GM18867 (cell line): ENCODE measurements around the gene VPS13A.
"Not testable (repeated sequence)": the region's sequence is repeated elsewhere in the genome, so short reads cannot be mapped to it uniquely, and the experiment has no call there.

ENCODE experiments used
- ATAC-seq: cut with Tn5 transposase; IDR thresholded peaks from one replicate; pipeline ENCODE4 v1.9.1; 2021; ENCODE audit warnings: mild to moderate bottlenecking, moderate library complexity; ENCODE audit not compliant: unreplicated experiment

VPS13A gene

GRCh38 chr9:77180056-77180455, 2.7 kb downstream of the VPS13A start:
- no peak for ATAC-seq

DNA sequence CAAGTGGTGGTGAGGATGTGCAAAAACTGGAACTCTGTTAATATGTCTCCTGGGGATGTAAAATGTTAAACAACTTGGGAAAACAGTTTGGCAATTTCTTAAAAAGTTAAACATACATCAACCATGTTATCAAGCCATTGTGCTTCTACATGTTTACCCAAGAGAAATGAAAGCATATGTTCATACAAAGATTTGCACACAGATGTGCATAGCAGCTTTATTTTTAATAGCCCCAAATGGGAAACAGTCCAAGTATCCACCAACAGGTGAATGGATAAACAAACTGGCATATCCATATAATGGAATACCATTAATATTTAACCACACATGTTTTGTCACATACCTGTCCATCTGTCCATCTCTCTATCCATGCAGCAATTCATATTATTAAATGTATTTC, 6.2 kb downstream of the VPS13A start:
- no peak for ATAC-seq

- ATAC-seq: no peak
These were observed 10.9 kb downstream of the VPS13A start for GRCh38 chr9:77188242-77188641.

DNA sequence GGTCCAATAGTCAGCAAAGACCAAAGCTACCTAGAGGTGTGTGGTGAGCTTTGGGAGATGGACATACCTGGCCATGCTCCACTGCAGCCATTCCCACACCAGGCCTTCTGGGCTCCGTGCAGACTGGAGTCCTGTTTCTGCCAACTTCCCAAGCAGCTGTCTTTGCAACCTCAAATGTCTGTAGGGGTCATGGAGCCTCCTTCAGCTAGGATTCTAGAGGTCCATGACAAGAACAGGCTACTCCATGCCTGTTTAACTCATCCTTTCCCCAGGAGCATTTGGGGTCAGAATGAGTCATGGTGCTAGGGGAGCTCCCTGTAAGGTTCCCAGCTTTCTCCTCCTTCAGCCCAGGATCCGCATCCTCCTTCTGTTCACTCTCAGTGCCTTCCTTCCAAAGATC, 17.1 kb downstream of the VPS13A start:
- no peak for ATAC-seq

DNA sequence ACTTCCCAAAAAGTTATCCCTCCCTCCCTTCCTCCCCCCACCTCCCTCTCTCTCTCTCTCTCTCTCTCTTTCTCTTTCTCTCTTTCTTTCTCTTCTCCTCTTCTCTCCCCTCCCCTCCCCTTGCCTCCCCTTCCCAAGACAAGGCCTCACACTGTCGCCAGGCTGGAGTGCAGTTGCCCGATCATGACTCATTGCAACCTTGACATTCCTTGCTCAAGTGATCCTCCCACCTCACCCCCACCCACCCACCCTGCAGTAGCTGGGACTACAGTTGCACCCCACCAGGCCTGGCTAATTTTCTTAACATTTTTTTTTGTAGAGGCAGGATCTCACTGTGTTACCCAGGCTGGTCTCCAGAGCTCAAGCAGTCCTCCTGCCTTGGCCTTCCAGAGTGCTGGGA, 32.8 kb downstream of the VPS13A start:
- ATAC-seq: no peak

DNA sequence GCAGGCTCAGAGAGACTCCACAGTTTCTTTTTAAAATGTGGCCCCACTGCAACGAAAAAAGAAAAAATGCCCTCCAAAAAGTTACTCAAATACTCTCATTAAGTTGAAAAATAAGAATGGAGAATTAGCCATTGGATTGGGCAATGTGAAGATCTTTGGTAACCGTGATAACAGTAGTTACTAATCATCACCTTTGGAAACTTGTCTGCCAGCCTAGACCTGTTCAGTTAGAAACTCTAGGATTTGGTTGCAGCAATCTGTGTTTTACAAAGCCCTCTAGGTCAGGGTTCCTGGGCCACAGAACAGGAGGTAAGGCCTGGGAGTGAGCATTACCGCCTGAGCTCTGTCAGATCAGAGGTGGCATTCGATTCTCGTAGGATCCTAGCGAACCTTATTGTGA, 34.2 kb downstream of the VPS13A start:
- no peak for ATAC-seq

GRCh38 chr9:77212801-77213200, 35.5 kb downstream of the VPS13A start:
- no peak for ATAC-seq

- no peak for ATAC-seq
These were observed 38.5 kb downstream of the VPS13A start for GRCh38 chr9:77215874-77216273.

DNA sequence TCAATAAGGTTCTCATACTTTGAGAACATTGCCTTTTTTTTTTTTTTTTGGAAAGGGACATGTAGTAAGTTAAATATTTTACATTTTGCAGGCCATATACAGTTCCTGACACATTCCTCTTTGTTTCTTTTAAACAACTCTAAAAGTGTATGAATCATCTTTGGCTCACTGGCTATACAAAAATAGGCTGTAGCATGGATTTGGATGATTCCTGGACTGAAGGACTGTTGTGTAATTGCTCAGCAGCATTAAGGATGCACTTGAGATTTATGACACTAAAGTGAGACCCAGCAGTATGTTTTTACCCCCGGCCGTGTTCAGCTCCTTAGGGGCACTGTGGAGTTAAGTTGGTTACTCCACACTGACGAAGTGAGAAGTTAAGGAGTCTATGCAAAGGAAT, 41.3 kb downstream of the VPS13A start:
- ATAC-seq: no peak

DNA sequence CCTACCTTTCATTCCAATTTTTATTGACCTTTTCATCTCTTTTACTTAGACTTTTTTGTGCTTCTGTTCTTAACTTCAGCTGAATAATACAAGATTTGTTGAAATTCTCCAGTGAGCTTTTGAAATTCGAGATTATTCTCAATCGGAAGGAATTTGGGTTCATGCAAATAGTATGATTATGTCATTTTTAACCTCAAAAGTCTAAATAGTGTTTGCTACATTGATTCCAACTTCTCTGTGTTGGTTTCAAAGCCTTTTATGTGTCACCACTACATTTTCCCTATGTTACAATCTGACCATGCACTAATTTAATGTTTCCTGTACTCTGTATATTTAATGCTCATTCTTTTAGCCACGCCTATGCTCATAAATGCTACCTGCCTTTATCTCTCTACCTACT, 44.1 kb downstream of the VPS13A start:
- no peak for ATAC-seq

GRCh38 chr9:77224746-77225312, 47.5 kb downstream of the VPS13A start:
- ATAC-seq: no peak

- no peak for ATAC-seq
These were observed 59.4 kb downstream of the VPS13A start for GRCh38 chr9:77236693-77237092.

DNA sequence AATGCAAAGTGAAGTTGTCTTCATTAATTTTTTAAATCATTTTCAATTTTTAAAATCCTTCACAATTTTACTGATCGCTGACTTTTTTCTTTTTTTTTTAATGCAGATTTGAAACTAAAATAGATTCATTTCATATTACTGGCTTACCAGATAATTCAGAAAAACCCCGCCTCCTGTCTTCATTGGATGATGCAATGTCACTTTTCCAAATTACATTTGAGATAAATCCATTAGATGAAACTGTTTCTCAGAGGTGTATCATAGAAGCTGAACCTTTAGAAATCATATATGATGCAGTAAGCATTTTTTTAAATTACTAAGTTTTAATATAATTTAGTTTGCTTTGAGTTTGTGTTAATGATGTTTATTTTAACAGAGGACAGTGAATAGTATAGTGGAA, 60.6 kb downstream of the VPS13A start:
- ATAC-seq: no peak

DNA sequence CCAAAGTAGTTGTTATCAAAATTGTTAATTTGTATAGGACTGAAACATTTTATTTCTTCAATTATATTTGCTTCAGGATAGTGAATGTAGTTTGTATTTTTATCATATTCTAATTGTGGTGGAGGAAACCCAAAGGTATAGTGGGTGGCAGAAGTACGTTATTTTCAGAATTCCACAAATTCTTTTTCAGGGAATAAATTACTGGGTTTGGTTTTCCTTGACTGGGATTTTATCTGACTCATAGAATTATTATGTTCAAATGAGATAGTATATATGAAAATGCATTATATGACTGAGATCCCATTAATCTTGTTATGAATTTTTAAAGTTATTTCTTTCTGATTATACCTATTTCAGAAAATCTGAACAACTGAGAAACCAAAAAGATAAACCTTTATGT, 73.7 kb downstream of the VPS13A start:
- no peak for ATAC-seq

DNA sequence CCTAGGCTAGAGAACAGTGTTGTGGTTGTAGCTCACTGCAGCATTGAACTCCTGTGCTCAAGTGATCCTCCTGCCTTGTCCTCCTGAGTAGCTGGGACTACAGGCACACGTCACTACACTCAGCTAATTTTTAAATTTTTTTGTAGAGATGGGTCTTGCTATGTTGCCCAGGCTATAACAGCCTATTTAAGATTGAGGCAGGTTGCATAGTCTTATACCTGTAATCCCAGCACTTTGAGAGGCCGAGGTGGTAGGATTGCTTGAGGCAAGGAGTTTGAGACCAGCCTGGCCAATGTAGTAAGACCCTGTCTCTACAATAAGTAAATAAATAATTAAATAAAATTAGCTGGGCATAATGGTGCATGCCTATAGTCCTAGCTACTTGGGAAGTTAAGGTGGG, 79.9 kb downstream of the VPS13A start:
- ATAC-seq: no peak

GRCh38 chr9:77261605-77262004, 84.3 kb downstream of the VPS13A start:
- ATAC-seq: no peak

DNA sequence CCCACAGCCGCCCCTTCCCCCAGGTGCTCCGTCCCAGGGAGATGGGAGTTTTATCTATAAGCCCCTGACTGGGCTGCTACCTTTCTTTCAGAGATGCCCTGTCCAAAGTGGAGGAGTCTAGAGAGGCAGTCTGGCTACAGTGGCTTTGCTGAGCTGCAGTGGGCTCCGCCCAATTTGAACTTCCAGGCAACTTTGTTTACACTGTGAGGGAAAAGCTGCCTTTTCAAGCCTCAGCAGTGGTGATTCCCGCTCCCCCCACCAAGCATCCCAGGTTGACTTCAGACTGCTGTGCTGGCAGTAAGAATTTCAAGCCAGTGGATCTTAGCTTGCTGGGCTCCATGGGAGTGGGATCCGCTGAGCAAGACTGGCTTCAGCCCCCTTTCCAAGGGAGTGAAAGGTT, 90.4 kb downstream of the VPS13A start:
- ATAC-seq: not testable (repeated sequence)

DNA sequence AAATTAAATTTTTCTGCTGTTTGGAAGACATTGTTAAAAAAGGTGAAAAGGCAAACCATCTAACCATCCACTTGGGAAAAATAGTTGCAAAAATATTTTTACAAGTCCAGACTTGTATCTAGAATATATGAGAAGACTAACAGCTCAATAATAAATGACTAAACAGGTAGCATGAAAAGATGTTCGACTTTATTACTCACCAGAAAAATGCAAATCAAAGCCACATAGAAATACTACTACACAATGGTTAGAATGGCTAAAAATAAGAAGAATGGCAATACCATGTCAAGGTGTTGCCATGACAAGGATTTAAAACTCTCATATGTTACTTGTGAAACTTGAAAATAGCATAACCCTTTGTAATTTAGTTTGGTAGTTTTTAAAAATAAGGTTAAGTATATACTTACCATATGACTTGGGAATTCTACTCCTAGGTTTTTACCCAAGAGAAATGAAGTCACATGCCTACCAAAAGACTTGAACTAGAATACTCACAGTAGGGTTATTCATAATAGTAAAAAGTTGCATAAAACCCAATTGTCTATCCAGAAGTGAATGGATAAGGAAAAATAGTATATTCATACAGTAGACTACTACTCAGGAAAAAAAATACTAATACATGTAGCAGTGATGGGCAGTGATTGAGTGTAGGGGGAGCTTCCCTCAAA, 93.8 kb downstream of the VPS13A start:
- peak; percentile 84 for ATAC-seq

- no peak for ATAC-seq
These were observed 99.5 kb downstream of the VPS13A start for GRCh38 chr9:77276799-77277198.

DNA sequence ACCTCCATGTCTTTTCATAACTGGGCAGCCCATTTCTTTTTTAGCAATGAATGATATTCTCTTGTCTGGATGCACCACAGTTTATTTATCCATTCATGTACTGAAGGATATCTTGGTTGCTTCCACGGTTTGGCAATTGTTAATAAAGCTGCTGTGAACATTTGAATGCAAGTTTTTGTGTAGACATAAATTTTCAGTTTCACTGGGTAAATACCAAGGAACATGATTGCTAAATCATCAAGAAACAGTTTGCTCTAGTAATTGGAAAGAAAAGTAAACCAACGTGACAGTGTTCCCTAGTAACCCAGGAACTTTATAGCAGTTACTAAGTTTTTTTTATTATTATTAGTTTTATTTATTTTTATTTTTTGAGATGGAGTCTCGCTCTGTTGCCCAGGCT, 100.4 kb downstream of the VPS13A start:
- ATAC-seq: no peak

DNA sequence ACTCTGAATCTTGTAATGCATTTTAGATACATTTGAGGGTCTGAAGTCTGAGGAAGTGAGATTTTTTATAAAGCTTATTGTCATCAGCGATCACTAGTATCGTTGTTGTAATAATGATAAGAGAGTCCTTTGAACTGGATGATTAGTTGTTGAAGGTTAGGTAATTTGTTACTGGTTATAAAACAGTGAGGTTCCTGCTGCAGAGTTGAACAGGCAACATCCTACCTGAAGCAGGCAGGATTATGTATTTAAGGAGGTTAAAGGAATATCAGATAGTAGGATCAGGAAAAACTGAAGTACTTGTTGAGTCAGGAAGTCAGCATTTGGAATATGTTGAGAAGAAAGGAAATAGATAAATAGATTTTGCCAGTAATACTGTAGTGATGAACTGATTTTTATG, 106.7 kb downstream of the VPS13A start:
- no peak for ATAC-seq

- ATAC-seq: no peak
These were observed 107.3 kb downstream of the VPS13A start for GRCh38 chr9:77284616-77285015.

DNA sequence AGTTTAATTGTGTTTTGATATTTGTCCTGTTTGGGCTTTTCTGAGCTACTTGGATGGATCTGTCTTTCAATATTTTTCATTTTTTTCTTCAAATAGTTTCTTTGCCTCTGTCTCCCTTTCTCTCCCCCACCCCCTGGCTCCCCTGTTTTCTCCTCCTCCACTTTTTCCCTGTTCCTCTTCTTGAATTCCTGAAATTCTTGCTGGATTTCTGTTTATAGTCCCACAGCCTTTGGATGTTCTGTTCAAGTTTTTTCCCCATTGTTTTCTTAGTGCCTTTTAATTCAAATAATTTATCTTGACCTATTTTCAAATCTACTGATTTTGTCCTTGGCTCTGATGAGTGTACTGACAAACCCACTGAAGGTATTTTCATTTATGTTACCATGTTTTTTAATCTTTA, 113.0 kb downstream of the VPS13A start:
- no peak for ATAC-seq
